Femur (tissue), 1 donor: Measurements from ENCODE around the gene NTMT1.
"Not testable (repeated sequence)": the region's sequence is repeated elsewhere in the genome, so short reads cannot be mapped to it uniquely, and the experiment has no call there.

ENCODE experiments used
- DNase-seq: peaks from one replicate; pipeline ENCODE4 v3.0.0-alpha.2; 2017

NTMT1 gene

GRCh38 chr9:129615407-129616285, 10.3 kb upstream of the NTMT1 start:
- DNase-seq = no peak

- DNase-seq = no peak
Measured at GRCh38 chr9:129617167-129617566, 8.8 kb upstream of the NTMT1 start.

- DNase-seq = peak; percentile 54
Measured at GRCh38 chr9:129619787-129620668, 5.9 kb upstream of the NTMT1 start.

DNA sequence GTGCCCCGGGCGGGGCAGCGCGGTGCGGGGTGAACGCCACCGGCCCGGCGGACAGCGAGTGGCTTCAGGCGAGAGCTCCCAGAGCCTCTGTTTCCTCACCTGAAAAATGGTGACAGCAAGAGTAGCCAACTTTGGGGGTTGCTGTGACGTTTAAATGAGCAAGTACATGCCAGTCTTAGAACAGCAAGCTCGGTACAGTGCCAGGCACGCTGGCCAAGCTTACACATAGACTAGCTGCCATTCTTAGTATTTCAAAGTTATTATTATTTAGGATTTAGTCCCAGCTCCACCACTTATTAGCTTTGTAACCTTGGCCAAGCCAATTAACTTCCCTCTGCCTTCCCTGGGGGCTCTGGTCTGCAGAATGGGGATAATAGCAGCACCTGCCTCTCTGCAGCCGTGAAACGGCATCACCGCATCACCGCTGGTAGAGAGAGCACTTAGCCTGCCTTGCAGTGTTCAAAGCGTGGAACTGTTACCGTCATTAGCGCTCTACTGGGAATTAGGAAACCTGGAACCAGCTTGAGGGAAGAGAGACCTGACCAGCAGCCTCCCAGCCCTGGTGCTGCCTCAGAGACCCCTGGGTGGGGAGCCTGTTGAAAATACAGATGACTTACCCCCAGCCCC, 5.2 kb upstream of the NTMT1 start, which contains the start of gene C9orf50:
Gene C9orf50 (minus strand): TSS at position 433 of the 627 bp plus-strand sequence. CDS start 527 bp downstream, outside the sequence.
- DNase-seq = no peak

DNA sequence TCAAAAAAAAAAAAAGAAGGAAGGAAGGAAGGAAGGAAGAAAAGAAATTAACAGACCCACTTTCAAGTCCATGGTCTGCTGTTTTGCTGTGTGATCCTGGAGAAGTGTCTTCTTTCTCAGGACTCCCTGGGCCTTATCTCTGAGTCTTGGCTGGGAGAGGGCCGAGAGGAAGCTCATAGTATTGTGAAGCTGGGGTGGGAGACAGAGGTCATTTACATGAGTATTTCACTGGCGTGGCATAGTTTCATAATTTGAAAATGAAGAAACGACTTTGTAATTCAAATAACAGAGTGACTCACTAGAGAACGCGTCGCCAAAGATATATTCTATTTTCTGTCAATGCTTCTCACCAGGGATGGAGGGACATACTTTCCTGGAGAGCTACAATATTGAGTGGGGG, 2.6 kb upstream of the NTMT1 start:
- no peak for DNase-seq

- peak; percentile 66 for DNase-seq
Measured at GRCh38 chr9:129624168-129624759, 1.7 kb upstream of the NTMT1 start.

GRCh38 chr9:129624947-129625346, 1.0 kb upstream of the NTMT1 start:
- no peak for DNase-seq

DNA sequence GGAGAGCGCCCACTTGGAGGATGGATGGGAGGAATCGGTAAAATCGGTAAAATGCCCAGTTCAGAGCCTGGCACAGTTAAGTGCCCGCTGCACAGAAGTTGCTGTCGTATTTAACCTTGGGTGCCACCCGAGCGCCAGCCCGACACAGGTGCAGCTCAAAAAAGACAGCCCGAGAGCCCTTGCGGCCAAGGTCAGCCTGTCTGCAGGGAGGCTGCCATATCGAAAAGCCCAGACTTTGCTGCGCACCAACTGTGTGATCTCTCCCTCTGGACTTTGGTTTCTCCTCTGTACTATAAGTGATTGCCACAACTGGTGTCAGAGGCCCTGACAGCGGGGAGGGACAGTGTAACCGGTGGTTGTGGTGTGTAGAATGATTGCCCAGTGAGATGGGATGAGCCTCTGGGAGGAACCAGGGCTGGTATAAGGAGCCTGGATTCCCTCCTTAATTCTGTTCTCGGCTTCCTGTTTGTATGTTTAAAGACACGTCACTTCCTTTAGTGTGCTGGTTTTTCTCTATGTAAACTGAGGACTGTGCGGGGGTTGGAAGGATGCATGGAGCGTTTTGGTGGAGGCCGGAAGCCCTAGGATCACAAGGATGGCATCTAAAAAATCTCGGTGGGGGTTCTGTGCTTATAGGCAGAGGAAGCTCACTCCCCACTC, 792 bp downstream of the NTMT1 start:
- peak; percentile 49 for DNase-seq

DNA sequence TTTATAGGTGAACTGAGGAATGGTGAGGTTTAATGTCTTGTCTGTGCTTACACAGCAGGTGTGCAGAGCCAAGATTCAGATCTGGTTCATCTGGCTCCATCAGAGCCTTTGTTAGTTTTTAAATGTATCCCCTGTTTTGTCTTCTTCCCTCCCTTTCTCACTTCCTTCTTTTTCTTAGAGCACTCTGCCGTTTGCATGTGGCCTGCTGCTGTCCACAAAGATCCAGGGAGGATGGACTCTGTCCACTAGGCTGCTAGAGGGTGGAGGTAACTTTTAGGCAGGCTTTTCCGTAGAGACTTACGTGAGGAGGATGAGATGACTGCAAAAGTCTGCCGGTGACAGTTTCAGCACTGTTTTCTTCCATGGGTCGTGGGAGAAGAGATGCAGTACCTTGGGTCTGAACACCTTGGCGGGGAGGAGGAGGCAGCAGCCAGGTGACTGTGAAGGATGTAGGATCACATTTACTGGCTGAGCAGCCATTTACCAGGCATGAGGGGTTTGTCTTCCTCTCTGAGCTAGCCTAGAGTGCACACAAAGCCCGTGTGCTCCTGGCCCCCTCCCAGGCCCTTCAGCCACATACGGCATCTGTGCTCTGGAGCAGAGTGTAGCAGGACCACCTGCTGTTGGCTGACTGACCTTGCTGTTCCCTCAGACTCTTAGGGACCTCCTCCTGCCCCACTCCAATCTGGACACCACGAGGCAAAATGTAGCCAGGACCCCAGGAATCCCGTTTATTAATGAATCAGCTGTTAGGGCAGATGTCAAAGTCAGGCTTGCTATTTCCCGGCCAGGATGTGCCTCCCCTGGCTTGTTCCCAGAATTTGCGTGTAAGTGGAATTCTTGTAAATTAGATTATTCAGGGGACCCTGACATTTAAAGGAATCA, 1.8 kb downstream of the NTMT1 start:
- DNase-seq = no peak

DNA sequence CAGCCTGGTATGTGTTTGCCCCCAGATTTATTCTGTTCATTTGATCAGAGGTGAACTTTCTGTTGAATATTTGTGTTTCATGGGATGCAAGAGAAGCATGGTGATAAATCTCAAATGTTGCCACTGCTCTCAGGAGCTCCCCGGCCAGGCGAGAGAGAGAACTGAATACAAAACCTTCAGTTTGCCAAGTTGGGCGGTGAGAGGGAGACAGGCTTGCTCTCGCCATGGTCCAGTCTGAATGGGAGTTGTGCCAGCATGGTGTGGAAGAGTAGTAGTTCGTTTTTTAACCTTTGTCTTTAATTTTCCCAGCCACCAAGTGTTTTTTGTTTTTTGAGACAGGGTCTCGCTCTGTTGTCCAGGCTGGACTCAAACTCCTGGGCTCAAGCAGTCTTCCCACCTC, 2.7 kb downstream of the NTMT1 start:
- DNase-seq = no peak

GRCh38 chr9:129629251-129629820, 3.4 kb downstream of the NTMT1 start:
- no peak for DNase-seq

- DNase-seq = no peak
Measured at GRCh38 chr9:129630967-129631673, 5.2 kb downstream of the NTMT1 start.

DNA sequence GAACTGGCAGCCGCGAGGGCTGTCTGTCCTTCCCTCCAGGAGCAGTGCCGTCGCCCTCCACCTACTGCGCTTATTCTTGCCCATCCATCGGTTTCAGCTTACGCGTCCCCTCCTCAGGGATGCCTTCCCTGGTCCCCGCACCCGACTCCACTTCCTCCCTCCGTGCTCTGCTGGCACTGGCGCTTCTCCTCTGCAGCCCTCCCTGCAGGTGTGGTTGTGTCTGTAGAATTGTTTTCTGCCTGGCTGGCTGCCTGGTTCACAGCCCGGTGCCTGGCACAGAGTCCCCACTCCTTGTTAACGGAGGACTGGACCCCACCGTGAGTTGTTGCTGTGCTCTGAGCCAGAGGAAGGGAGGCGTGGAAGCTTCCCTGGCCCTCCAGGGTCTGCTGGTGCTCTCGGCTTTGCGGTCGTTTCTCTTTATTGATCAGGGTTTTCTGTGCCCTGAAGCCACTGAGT, 5.7 kb downstream of the NTMT1 start:
- no peak for DNase-seq

DNA sequence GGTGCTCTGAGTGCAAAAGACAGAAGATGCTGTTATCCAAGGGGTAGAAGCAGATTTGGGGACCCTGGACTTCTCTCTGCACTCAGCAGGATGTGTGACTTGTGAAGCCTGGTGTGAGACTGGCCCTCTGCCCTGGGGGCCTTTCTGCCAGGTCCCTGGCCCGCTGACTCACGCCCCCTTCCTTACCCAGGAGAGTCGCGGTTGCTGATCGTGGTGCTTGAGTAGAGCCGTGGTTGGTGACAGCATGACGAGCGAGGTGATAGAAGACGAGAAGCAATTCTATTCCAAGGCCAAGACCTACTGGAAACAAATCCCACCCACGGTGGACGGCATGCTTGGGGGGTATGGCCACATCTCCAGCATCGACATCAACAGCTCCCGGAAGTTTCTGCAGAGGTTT, 6.5 kb downstream of the NTMT1 start:
- no peak for DNase-seq

DNA sequence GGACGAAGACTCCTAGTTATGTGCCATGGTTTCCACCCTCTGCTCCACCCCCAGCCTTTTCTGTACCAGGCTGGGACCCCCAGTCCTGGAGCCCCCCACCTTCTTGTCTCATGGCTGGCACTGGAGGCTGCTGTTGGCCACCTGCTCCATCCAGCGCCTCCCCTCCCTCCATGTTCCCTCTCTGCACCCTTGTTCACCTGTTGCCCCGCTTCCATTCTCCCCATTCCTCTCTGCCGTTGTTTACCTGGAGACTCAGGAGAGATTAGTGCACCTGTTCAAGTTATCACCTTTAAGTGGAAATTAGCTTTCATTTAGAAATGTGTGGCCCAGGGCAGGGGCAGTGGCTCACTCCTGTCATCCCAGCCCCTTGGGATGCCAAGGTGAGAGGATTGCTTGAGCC, 7.2 kb downstream of the NTMT1 start:
- no peak for DNase-seq

DNA sequence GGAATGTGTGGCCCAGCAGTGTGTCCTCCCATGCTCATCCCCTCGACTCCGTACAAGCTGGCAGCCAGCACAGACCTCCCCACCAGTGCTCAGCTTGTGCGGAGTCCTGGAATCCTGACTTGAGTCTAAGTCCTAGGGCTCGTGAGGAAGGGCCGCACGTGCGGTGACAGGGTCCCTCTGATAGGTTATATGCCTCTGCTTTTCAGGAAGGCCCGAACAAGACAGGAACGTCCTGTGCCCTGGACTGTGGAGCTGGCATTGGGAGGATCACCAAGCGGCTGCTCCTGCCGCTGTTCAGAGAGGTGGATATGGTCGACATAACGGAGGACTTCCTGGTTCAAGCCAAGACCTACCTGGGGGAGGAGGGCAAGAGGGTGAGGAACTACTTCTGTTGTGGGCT, 7.9 kb downstream of the NTMT1 start:
- DNase-seq = no peak

- DNase-seq = no peak
Measured at GRCh38 chr9:129635099-129636065, 9.4 kb downstream of the NTMT1 start.

DNA sequence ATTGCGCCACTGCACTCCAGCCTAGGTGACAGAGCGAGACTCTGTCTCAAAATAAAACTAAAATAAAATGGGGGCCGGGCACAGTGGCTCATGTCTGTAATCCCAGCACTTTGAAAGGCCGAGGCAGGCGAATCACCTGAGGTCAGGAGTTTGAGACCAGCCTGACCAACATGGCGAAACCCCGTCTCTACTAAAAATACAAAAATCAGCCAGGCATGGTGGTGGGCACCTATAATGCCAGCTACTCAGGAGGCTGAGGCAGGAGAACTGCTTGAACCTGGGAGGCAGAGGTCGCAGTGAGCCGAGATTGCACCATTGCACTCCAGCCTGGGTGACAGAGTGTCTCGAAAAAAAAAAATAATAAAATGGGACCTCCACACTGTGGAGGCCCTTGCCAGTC, 10.4 kb downstream of the NTMT1 start:
- DNase-seq = not testable (repeated sequence)

GRCh38 chr9:129637102-129637501, 11.1 kb downstream of the NTMT1 start:
- DNase-seq = no peak
